MM.1S (cell line): ENCODE data around the gene FCGR2B.
"Not testable (repeated sequence)": the region's sequence is repeated elsewhere in the genome, so short reads cannot be mapped to it uniquely, and the experiment has no call there.

Source experiments
- CTCF ChIP-seq: fragments of 300-600 bp; sonication (generic); IDR thresholded peaks from 2 replicates; pipeline ENCODE4 v1.5.1; 2016; ENCODE audit warnings: antibody characterized with exemption, low read length, mixed read lengths
- EZH2phosphoT487 ChIP-seq: fragments of 300-600 bp; sonication (generic); IDR thresholded peaks from 2 replicates; pipeline ENCODE4 v1.6.1; 2018; ENCODE audit warnings: antibody characterized with exemption, low read length

GRCh38 chr1:161636189-161636782 is 26.7 kb upstream of the FCGR2B start:
- not testable (repeated sequence) for TF ChIP-seq CTCF, EZH2phosphoT487
